Spleen (tissue), 7 donors: ENCODE measurements around the gene PRIMA1.
"Not testable (repeated sequence)": the region's sequence is repeated elsewhere in the genome, so short reads cannot be mapped to it uniquely, and the experiment has no call there.

Source experiments
- CTCF ChIP-seq, 11 experiments: fragments of 200-600 bp in 7 of 11; fragments of 450-650 bp in 4 of 11; sonication (generic) in 4 of 11; IDR thresholded peaks in 8 of 11; conservative IDR thresholded peaks in 3 of 11; 1 replicate in 7 of 11; 2 replicates in 4 of 11; pipeline versions ENCODE4 v1.4.0 to v1.8.0; 2016 to 2021; ENCODE audit warnings: antibody characterized with exemption in 11 of 11, inconsistent platforms in 4 of 11, mild to moderate bottlenecking in 1 of 11
- POLR2A ChIP-seq, 3 donors: fragments of 450-650 bp; IDR thresholded peaks; one replicate each; pipeline ENCODE4 v1.5.1; 2017; ENCODE audit warnings: antibody characterized with exemption in 3 of 3, mild to moderate bottlenecking in 1 of 3
- POLR2AphosphoS5 ChIP-seq, 3 donors: sonication (generic); formaldehyde crosslinking; IDR thresholded peaks; one replicate each; pipeline ENCODE4 v1.5.1; 2017; ENCODE audit warnings: antibody characterized with exemption in 3 of 3
- donor health status: DM: no; HTN: no; CAD: no; lungs with moderate emphysema.
- donor health status: DM: no; HTN: no; CAD: no.
- donor health status: DM: no; HTN: no; CAD: no.

- TF ChIP-seq POLR2A (IDR thresholded peaks at IDR 0.05); CTCF (IDR thresholded peaks at IDR 0.05 in 8 of 11, conservative IDR thresholded peaks at IDR 0.05 in 3 of 11); POLR2AphosphoS5 (IDR thresholded peaks at IDR 0.05): not testable (repeated sequence)
These were observed 21.5 kb upstream of the PRIMA1 start for GRCh38 chr14:93809491-93810420.
